GM21786 (cell line): ENCODE results near the gene TPSG1.

Source experiments
- ATAC-seq: cut with Tn5 transposase; IDR thresholded peaks from one replicate; pipeline ENCODE4 v1.9.1; 2021; ENCODE audit not compliant: unreplicated experiment

The TPSG1 gene

DNA sequence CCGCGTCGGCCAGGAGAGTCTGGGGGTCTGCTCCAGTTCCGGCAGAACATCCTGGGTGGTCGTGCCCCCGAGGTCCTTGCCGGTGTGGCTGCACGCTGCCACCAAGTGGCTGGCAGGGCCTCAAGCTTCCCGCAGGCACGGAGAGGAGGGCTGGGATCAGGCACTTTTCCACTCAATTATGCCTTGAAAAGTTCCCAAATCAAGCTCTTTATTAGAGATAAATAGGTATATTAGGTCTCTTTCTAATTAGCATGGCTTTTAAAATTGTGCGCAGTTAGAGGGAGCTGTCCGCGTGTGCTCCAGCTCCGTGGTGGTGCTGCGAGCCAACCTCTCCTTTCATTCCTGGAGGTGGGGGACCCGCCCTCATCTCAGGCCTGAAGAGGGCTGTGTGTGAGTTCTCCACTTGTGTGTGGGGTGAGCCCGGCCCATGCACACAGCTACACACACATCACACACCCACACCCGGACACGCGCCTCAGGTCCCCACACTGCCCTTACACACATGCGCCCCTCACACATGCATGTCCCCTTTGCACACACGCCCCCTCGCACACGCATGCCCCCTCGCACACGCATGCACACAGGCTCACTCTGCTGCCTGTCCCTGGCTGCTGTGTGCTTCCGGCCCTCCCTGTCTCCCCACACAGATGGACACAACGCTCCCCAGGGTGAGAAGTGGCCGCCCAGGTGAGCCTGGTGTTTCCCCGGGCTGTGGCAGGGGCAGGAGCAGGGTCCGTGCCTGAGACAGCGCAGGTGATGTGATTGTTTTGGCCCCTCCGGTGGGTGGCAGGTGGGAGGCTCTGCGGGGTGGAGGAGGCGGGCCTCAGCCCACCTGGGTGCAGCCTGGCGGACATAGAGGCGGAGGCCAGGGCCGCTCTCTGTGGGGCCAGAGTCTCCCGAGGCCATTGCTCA, 43.4 kb downstream of the TPSG1 start:
- ATAC-seq: no peak

DNA sequence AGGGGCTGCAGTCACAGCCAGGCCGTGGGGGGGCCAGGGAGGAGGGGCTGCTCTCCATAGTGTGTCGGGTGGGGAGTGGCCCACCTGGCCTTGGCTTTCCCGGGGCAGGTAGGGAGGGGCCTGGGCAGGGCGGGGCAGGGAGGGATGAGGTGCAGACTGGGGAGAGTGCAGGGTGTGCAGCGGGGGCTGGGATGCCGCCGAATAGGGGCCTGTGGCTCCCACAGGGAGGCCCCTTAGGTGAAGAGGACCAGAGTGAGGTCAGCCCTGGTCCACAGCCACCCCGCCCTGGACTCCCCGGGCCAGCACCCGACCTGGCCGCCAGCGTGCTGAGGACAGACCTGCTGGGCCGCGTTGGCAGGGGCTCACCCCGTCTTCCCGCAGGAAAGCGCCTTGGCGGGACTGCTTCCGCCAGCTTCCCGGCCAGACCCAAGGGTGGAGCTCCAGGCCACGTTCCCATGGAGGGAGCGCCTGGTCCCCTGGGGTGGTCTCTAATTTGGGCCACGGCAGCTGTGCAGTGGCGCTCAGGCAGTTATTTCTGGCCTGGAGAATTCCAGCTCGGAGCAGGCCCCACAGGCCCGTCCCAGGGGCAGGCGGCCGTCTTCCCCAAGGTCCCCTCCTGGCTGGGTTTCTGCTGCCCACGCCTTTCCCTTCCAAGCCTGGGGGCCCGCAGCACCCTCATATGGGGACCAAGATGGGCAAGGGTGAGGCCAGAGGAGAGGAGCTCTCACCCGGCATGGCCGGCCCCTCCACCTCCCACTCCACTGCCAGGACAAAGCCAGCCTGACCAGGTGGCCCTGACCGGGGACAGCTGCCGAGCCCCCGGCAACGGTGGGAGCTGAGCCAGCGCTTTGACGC, 44.3 kb downstream of the TPSG1 start:
- ATAC-seq: no peak

DNA sequence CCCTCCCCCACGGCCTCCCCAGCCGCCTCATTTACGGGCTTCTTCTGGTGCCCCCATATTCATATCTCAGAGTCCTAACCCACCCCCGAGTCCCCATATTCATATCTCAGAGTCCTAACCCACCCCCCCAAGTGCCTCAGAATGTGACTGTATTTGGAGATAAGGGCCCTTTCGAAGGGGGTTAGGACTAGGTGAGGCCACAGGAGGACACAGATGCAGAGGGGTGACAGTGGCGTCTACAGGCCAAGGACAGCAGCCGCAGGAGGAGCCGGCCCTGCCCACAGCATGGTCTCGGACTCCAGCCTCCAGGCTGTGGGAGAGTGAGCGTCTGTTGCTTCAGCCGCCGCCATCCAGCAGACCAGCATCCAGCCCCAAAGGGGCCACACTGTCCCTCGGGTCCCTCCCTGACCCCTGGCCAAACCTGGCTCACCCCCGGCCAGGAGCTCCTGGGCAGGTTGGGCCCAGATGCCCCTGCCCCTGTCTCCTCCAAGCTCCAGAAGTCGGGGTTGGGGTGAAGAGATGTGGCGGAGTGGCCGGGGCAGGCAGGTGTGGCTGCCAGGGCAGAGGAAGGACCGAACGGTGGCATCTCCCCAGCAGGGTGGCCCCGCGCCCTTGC, 46.7 kb downstream of the TPSG1 start:
- no peak for ATAC-seq

DNA sequence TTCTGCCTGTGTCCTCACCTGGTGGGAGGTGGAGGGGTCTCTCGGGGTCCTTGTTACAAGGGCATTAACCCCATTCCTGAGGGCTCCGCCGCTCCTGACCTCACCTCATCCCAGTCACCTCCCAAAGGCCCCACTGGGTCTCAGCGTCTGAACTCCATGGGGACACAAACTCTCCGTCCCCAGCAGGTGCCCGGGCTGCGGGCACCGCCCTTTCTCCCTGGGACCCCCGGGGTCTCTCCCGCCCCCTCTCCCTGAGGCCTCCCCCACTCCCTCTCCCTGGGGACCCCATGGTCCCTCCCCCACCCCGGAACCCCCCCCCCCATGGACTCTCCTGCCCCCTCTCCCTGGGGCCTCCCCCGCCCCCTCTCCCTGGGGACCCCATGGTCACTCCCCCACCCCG, 47.3 kb downstream of the TPSG1 start:
- no peak for ATAC-seq

DNA sequence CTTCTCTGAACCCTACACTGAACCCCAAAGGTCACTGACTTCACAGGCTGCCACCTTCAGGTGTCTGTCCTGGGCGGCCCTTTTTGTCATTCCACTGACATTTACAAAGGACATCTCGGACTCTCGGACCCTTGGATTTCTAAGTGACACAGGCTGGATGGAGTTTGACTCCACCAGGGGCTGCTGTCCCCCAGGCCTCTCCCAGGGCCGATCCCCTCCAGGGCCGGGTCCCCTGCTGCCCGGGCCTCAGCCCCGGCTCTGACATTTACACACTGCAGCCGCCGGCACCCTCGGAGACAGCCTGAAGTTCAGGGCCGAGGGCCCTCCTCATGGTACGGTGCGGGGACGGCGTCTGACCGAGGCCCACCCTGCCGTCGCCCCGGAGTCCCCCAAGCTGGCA, 48.0 kb downstream of the TPSG1 start:
- ATAC-seq: no peak

DNA sequence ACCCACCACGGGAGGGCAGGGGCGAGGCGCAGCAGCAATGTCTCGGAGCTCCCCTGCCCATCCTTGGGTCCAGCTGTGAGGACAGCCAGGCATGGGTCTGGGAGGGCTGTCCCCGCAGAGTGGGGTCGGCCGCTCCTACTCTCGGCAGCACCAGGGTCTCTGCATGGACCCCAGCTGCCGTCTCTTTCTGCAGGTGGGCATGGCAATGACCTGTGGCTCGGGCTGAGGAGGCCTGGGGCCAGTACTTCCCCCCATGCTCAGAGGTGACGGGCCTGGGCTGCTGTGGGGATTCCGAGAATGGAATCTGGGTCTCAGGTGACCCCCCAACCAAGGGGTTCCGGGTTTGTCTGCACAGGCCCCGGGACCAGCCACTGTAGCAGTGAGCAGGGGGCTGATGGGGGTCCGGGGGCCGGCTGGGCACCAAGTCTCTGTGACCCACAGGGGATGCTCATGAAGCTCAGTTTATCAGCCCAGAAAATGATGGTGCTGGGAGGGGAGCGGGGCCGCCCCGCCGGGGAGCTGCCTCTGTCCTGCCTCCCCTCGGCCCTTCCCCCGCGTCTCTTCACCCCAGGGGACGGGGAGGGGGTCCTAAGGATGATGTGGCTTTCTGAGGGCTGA, 48.7 kb downstream of the TPSG1 start:
- ATAC-seq: no peak

DNA sequence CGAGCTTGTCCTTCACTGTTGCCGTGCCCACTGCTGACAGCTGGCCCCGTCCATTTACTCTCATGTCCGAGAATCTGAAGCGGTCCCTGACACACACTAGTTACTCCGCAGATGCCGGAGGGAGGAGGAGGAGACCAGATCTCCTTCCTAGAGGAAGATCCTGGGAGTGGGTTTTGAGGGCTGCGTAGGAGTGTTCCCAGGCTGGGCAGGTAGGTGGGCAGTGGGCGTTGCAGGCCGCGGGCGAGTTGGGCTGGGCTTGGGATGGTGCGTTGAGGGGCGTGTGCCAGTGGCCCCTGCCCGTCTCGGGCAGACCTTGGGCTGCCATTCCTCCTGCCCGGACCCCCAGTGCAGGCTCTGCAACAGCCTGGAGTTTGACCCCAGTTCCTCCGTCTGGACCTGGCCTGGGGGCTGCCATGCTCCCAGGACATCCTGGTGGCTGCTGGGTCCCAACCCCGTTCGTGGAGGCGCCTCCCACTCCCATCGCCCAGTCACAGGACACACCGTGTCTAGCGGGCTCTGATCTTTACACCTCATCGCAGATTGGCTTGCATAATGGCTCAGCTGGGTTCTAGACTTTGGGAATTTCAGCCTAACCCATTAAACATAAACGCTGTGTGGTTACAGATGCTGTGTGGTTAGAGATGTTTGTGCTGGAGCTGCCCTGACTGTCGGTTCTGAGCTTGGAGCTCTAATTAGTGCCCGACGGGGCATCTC, 49.3 kb downstream of the TPSG1 start:
- ATAC-seq: no peak

DNA sequence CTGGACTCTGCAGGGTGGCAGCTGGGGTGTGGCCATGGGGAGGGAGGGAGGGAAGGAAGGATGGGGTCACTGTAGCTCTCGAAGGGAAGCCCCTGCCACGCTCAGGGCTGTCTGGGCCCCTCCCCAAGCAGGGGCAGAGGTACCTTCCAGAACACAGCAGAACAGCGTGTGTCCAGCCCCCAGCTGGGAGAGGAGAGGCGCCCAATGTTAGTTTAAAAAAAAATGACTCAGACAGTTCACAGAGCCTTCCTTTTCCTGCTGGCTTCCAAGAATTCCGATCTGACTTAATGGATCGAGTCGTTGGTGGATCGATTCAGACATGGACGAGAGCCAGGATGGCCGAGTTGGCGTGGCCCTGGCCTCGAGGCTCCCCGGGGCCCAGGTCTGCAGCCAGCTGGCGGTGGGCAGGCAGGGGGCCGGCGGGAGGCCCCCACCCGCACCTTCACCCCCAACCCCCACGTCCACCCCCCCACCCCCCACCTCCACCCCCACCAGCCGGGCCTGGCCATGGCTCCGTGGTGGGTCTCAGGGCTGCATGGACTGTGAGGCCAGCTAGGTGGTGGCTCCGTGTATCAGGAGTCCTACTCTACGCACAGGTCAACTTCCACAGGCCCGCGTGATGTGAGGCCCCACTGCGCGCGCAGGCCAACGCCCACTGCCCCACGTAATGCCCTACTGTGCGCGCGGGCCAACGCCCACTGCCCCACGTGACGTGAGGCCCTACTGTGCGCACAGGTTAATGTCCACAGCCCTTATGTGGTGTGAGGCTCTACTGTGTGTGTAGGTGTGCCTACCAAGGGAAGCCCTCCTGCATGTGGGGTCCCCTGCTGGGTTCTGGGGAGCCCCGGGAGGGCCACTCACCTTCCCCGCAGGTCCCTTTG, 50.4 kb downstream of the TPSG1 start:
- no peak for ATAC-seq

DNA sequence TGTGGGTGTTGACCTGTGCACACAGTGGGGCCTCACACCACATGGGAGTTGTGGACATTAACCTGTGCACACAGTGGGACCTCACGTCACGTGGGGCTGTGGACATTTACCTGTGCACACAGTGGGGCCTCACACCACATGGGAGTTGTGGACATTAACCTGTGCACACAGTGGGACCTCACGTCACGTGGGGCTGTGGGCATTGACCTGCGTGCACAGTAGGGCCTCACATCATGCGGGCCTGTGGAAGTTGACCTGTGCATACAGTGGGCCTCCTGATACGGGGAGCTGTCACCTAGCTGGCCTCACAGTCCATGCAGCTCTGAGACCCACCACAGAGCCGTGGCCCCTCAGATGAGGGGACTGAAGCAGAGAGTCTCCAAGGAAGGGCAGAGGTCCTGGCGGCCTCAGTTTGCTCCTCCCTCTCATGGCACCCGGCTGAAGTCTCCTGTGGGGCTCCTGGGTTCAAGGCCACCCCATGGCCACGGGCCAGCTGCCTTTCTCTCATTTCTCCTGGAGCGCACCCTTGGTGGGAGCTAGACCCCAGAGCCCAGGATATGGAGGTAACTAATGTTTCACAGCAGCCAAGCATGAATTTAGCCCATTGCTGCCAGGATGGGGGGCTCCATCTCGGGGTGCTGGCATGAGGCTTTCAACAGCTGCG, 51.1 kb downstream of the TPSG1 start:
- no peak for ATAC-seq

DNA sequence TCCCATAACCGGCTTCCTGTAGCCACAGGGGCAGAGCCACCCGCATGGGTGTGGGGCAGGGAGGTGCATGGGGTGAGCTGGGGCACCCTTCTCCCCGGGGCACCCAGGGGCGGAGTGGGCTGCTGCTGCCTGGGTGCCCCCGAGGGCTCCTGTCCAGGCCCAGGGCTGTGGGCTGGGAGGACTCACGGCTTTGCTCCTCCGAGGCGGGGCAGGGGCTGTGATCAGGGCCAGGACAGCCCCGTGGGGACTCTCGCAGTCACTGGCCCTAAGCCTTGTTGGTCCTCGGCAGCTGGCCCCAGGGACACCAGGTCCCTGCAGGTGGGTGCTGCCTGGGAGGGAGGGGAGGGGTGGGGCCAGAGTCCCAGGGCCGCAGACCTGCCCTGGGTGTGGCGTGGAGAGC, 52.4 kb downstream of the TPSG1 start:
- no peak for ATAC-seq

DNA sequence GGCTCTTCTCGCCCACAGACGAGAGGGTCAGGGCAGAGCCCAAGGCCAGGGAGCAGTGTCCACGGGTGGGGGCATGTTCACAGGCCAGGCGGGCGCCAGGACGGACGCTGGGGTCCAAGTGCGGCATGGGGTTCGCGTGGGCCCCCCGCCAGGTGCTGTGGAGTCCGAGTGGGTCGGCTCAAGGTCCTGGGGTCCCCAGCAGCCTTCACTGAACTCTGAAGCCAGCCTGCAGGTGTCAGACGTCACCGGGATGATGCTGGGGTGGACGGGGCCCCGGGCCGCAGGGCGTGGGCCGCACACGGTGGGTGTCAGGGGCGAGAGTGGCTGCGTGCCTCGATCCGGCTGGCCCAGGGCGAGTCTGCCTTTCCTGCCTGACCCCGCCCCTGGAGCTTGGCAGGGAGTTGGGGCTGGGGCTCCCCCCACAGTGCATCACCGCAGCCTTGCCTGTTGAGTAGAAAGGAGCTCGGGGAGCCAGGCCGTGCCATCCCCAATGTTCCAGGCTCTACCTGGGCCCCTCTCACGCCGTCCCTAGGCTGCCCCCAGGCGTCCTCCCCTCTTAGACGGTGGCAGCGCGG, 53.1 kb downstream of the TPSG1 start:
- ATAC-seq: no peak
